ENCODE data around the gene MISP.

GRCh38 chr19:738509-739128 is 12.3 kb upstream of the MISP start:
- TF ChIP-seq GATA2 (IDR thresholded peaks at IDR 0.05; ENCODE audit: low read depth, low read length) (no peak), GATA3 (IDR thresholded peaks at IDR 0.05; ENCODE audit: low read depth, low read length) (no peak)

Data from SH-SY5Y (cell line).